Loucy (cell line): ENCODE measurements around the gene MGMT.

Experiments used
- H2AFZ ChIP-seq: fragments of 200-600 bp; sonication (generic); 2 replicates; pipeline ENCODE4 v1.6.0; 2016; ENCODE audit warnings: antibody characterized with exemption, mild to moderate bottlenecking, low read length, moderate library complexity
- H3F3A ChIP-seq: fragments of 200-600 bp; 2 replicates; pipeline ENCODE4 v1.6.0; 2016; ENCODE audit warnings: antibody characterized with exemption, low read depth, mild to moderate bottlenecking
- H3K27me3 ChIP-seq: fragments of 200-600 bp; sonication (generic); 2 replicates; pipeline ENCODE4 v1.6.1; 2014; ENCODE audit warnings: low read length, mild to moderate bottlenecking; ENCODE audit not compliant: insufficient read depth, poor library complexity, severe bottlenecking
- H3K36me3 ChIP-seq: fragments of 200-600 bp; sonication (generic); 2 replicates; pipeline ENCODE4 v1.6.1; 2016; ENCODE audit warnings: low read length; ENCODE audit not compliant: insufficient read depth
- H3K4me1 ChIP-seq: fragments of 200-600 bp; sonication (generic); 2 replicates; pipeline ENCODE4 v1.5.1; 2014; ENCODE audit warnings: low read length, mild to moderate bottlenecking; ENCODE audit not compliant: insufficient read depth, poor library complexity, severe bottlenecking
- H3K4me2 ChIP-seq: fragments of 200-600 bp; sonication (generic); 2 replicates; pipeline ENCODE4 v1.6.0; 2014; ENCODE audit warnings: antibody characterized with exemption, low read length, low read depth, mild to moderate bottlenecking; ENCODE audit not compliant: poor library complexity, severe bottlenecking
- H3K4me3 ChIP-seq: fragments of 200-600 bp; sonication (generic); 2 replicates; pipeline ENCODE4 v1.5.1; 2014; ENCODE audit warnings: low read length, mild to moderate bottlenecking, mixed read lengths; ENCODE audit not compliant: poor library complexity, severe bottlenecking
- H3K79me2 ChIP-seq: fragments of 200-600 bp; sonication (generic); 2 replicates; pipeline ENCODE4 v1.6.1; 2014; ENCODE audit warnings: low read length; ENCODE audit not compliant: insufficient read depth
- H3K9ac ChIP-seq: fragments of 200-600 bp; sonication (generic); 2 replicates; pipeline ENCODE4 v1.6.0; 2014; ENCODE audit warnings: mild to moderate bottlenecking, low read depth, low read length, moderate library complexity; ENCODE audit not compliant: poor library complexity, severe bottlenecking
- H3K9me2 ChIP-seq: fragments of 200-600 bp; sonication (generic); replicated peaks from 2 replicates; pipeline ENCODE4 v1.6.1; 2016; ENCODE audit warnings: low read depth, low read length, mixed read lengths
- H3K9me3 ChIP-seq: fragments of 200-600 bp; sonication (generic); 2 replicates; pipeline ENCODE4 v1.6.1; 2014; ENCODE audit warnings: mild to moderate bottlenecking, antibody characterized with exemption, low read length, low read depth; ENCODE audit not compliant: insufficient read depth
- H4K20me1 ChIP-seq: fragments of 200-600 bp; sonication (generic); 2 replicates; pipeline ENCODE4 v1.6.0; 2014; ENCODE audit warnings: antibody characterized with exemption, low read length, mild to moderate bottlenecking; ENCODE audit not compliant: insufficient read depth, poor library complexity, severe bottlenecking
- CTCF ChIP-seq: fragments of 200-600 bp; sonication (generic); conservative IDR thresholded peaks from 2 replicates; pipeline ENCODE4 v1.5.1; 2014; ENCODE audit warnings: mild to moderate bottlenecking, antibody characterized with exemption, low read length
- EZH2phosphoT487 ChIP-seq: fragments of 200-600 bp; IDR thresholded peaks from 2 replicates; pipeline ENCODE4 v1.6.1; 2018; ENCODE audit warnings: antibody characterized with exemption, mild to moderate bottlenecking, moderate library complexity, borderline replicate concordance

The MGMT gene

GRCh38 chr10:129530581-129530980 lies 63.5 kb downstream of the MGMT start:
- TF ChIP-seq CTCF: no peak
- TF ChIP-seq EZH2phosphoT487: no peak
- Histone ChIP-seq H3K9ac (no peak overlapping the region), H4K20me1 (peaks cover 9% of the 10 kb centered on the region), H3K4me2 (no peak overlapping the region), H3K36me3 (no peaks in the 10 kb centered on the region), H3F3A (no peaks in the 10 kb centered on the region), H3K4me3 (no peak overlapping the region), H3K27me3 (no peaks in the 10 kb centered on the region), H2AFZ (no peak overlapping the region), H3K9me2 (no peaks in the 10 kb centered on the region), H3K4me1 (peaks cover 11% of the 10 kb centered on the region), H3K9me3 (no peaks in the 10 kb centered on the region), H3K79me2 (peaks cover 4% of the 10 kb centered on the region; the same call in 1 of the 2 replicates)

GRCh38 chr10:129531195-129531968 lies 64.3 kb downstream of the MGMT start:
- H3K79me2 ChIP-seq: peaks cover 4% of the 10 kb centered on the region; the same call in 1 of the 2 replicates
- H3K27me3 ChIP-seq: no peaks in the 10 kb centered on the region
- H2AFZ ChIP-seq: no peak overlapping the region
- no peaks in the 10 kb centered on the region for H3F3A ChIP-seq
- peaks cover 11% of the 10 kb centered on the region for H3K4me1 ChIP-seq
- H3K4me2 ChIP-seq: no peak overlapping the region
- H4K20me1 ChIP-seq: peaks cover 9% of the 10 kb centered on the region
- TF ChIP-seq CTCF (no peak), EZH2phosphoT487 (no peak)
- no peaks in the 10 kb centered on the region for H3K9me3 ChIP-seq
- no peak overlapping the region for H3K9ac ChIP-seq
- no peaks in the 10 kb centered on the region for H3K9me2 ChIP-seq
- H3K4me3 ChIP-seq: no peak overlapping the region
- no peaks in the 10 kb centered on the region for H3K36me3 ChIP-seq

- Histone ChIP-seq H3K4me3 (no peak overlapping the region), H3F3A (no peaks in the 10 kb centered on the region), H3K79me2 (peaks cover 4% of the 10 kb centered on the region; the same call in 1 of the 2 replicates), H3K9me2 (no peaks in the 10 kb centered on the region), H3K4me1 (peaks cover 11% of the 10 kb centered on the region), H2AFZ (no peak overlapping the region), H3K27me3 (no peaks in the 10 kb centered on the region), H3K36me3 (no peaks in the 10 kb centered on the region), H3K4me2 (peak overlapping the region; percentile 50), H3K9ac (no peak overlapping the region), H4K20me1 (peaks cover 9% of the 10 kb centered on the region), H3K9me3 (no peaks in the 10 kb centered on the region)
- no peak for TF ChIP-seq CTCF
- no peak for TF ChIP-seq EZH2phosphoT487
Measured at GRCh38 chr10:129531969-129532660, 65.1 kb downstream of the MGMT start.
